Astrocyte of the spinal cord (primary cell): ENCODE measurements around the gene SRPK1.
"Not testable (repeated sequence)": the region's sequence is repeated elsewhere in the genome, so short reads cannot be mapped to it uniquely, and the experiment has no call there.

Experiments
- DNase-seq: peaks from one replicate; pipeline ENCODE4 v3.0.0; 2011; ENCODE audit warnings: low read depth, low spot score
- H3K4me3 ChIP-seq: 2 replicates; pipeline ENCODE4 v1.5.1; 2011; ENCODE audit warnings: low read depth, mild to moderate bottlenecking, low read length, moderate library complexity
- in situ Hi-C: cut with HindIII; loops from 2 replicates; pipeline ENCODE4 v1.10.0; 2017; ENCODE audit warnings: low sequenced_read_pairs
- TF ChIP-seq, protein P1 (sequence below): IDR thresholded peaks from 2 replicates; pipeline ENCODE4 v1.5.1; 2012; ENCODE audit warnings: low read depth, mild to moderate bottlenecking, low read length, inconsistent platforms

The SRPK1 gene

DNA sequence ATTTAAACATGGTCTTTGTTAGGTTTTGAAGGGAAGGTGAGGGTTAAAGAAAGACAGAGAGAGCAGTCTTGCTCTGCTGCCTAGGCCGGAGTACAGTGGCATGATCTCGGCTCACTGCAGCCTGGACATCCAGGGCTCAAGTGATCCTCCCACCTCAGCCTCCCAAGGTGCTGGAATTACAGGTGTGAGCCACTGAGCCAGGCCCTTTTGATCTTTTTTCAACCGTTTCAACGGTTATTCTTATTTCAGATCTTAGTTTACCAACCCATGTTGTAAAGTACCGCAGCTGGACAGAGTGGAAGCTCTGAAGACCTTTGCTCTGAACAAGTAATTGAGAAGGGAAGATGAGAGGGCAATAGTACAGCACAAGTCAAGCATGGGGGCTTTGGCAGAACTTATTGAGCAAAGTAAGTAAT is 1.2 kb upstream of the SRPK1 start:
- DNase-seq: no peak
- TF ChIP-seq, protein P1, sequence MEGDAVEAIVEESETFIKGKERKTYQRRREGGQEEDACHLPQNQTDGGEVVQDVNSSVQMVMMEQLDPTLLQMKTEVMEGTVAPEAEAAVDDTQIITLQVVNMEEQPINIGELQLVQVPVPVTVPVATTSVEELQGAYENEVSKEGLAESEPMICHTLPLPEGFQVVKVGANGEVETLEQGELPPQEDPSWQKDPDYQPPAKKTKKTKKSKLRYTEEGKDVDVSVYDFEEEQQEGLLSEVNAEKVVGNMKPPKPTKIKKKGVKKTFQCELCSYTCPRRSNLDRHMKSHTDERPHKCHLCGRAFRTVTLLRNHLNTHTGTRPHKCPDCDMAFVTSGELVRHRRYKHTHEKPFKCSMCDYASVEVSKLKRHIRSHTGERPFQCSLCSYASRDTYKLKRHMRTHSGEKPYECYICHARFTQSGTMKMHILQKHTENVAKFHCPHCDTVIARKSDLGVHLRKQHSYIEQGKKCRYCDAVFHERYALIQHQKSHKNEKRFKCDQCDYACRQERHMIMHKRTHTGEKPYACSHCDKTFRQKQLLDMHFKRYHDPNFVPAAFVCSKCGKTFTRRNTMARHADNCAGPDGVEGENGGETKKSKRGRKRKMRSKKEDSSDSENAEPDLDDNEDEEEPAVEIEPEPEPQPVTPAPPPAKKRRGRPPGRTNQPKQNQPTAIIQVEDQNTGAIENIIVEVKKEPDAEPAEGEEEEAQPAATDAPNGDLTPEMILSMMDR: no peak
- H3K4me3 ChIP-seq: no peak overlapping the region
- in situ Hi-C loops: no loop called here

DNA sequence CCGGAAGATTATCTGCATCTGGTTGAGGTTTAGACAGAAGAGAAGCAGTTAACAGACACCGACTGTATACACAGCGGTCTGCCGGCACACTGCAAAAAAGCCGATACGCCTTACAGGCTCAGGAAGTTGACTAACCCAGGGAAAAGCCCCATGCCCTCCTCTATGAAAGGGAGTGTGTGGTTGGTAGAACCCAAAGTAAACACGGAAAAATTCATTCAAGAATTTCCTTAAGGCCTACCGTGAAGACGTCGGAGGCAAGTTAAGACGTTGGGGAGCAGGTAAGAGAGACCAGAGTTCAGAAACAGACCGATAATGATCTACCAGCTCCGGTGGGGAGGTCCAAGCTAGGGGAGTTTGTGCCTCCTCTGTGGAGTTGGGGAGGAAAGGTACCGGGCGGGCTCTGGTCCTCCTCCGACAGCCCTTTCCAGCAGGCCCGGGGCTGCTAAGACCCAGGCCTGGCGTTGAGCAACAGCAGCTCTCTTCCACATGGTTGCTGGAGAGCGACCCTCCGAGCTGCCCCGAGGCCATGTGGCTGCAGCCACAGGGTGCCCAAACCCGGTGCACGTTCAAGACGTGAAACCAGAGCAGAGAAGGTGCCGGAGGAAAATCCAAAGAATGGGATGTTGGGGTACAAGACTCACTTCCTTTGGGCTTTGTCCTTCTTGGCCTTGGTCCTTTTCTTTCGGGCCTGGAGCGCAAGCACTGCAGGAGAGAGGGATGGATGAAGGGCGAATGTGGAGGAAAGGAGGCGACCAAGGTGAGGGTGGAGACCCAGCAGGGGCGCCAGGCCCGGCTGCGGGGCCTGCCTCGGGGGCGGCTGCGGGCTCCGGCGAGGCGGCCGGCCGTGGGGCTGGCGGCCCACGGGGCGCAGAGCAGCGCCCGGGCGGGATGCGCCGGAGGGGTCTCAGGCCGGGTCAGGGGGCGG is 809 bp downstream of the SRPK1 start:
- DNase-seq: peak; percentile 71
- in situ Hi-C loops: no loop called here
- TF ChIP-seq, protein P1: no peak
- peak overlapping the region; percentile 72 for H3K4me3 ChIP-seq

DNA sequence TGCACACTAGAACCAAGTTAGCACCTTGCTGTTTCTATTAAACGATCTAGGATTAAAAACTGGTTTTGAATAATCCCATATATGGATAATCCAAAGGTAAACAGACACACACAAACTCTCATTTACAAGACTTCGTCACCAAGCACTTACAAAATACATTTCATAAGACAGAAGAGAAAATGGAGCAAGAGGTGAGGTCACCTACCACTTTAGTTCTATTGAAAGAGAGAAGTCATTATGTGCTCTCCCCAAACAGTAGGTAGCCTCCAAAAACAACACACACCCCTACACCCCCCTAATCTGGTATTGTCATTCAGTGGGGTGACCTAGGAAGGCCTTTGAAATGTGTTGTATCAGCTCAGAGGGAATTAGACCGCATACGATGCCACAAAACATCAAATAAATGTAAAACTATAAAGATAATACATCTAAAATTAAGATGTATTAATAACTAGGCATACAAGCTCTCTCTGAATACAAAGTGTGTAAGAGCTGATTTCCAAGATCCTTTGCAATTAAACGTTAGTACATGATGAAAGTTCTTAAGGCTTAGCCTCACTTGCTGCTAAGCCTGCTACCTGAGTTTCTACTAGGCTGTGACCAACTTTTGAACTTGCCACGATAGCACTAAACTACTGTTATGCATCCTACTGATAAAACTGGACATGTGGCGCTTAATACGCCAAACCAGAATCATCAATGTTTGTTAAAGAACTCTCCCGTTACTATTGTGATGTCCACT is 1.6 kb downstream of the SRPK1 start:
- H3K4me3 ChIP-seq: peak overlapping the region; percentile 72
- DNase-seq: no peak
- in situ Hi-C loops: no loop called here
- TF ChIP-seq, protein P1: no peak

DNA sequence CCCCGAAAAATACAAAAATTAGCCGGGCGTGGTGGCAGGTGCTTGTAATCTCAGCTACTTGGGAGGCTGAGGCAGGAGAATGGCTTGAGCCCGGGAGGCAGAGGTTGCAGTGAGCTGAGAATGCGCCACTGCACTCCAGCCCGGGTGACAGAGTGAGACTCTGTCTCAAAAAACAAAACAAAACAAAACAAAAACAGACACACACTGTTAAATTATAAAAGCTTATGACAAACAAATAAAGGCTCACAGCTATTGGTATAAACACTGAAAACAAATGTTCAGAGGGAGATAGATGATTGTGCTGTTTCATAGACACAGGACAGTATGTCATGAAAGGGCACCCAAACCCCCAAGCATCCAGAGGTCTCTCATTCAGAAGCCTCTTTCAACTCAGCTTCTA is 4.0 kb downstream of the SRPK1 start:
- DNase-seq, in situ Hi-C loops, H3K4me3 ChIP-seq: not testable (repeated sequence)

DNA sequence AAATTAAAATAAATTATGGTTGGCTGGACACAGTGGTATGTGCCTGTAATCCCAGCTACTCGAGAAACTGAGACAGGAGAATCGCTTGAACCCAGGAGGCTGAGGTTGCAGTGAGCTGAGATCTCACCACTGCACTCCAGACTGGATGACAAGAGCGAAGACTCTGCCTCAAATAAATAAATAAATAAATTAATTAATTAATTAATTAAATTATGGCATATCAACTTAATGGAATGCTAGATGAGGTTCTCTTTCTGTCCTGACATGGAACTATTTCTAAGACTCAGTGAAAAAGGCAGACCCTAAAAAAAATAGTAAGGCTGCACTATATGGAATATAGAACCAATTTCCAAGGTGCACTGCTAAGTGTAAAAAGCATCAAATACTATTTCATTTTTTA is 4.8 kb downstream of the SRPK1 start:
- in situ Hi-C loops: no loop called here

DNA sequence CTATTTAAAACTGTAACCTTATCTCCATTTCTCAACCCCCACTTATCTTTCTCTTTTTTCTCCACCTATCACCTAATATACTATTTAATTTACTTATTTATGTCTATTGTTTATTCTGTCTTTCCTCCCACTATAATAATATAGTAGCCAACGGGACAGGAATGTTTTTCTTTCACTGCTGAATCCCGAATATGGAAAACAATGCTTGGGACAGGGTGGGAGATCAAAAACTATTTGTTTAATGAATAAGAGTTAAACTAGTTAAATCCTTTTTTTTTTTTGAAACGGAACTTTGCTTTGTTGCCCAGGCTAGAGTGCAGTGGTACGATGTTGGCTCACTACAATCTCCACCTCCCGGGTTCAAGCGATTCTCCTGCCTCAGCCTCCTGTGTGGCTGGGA is 6.4 kb downstream of the SRPK1 start:
- in situ Hi-C loops: no loop called here
- TF ChIP-seq, protein P1: no peak
- DNase-seq: no peak

More for the DNA sequence above, 4.8 kb downstream of the SRPK1 start:
- no peak overlapping the region for H3K4me3 ChIP-seq
- no peak for DNase-seq
- TF ChIP-seq, protein P1: no peak

More for the DNA sequence above, 6.4 kb downstream of the SRPK1 start:
- no peak overlapping the region for H3K4me3 ChIP-seq
